Naive thymus-derived CD4-positive, alpha-beta T cell (primary cell): ENCODE data around the gene FAM151A. TPM values are rescaled to one million over a fixed set of nuclear protein-coding genes. Genes with fewer than 3 reads are reported as not detected.

Source experiments
- ATAC-seq: fragments of 150-1000 bp; cut with Tn5 transposase; 2 replicates; pipeline ENCODE4 v1.10.0; 2021; ENCODE audit warnings: mild to moderate bottlenecking, moderate library complexity
- CTCF ChIA-PET: fragments of 350-600 bp; sonication (Branson Sonifier 250); formaldehyde crosslinking; loops from one replicate; lab custom pipeline; 2021; ENCODE audit warnings: antibody characterized with exemption; lab: Charles Lee
- POLR2A ChIA-PET: fragments of 350-600 bp; sonication (Branson Sonifier 250); formaldehyde crosslinking; loops from one replicate; lab custom pipeline; 2021; ENCODE audit warnings: antibody characterized with exemption, inconsistent platforms; lab: Charles Lee
- DNase-seq, 9 donors: peaks; one replicate each; pipeline versions ENCODE4 v3.0.0 to v3.0.0-alpha.2; 2020 to 2022; ENCODE audit warnings: mixed read lengths in 1 of 9
- H3K27ac ChIP-seq: one replicate; pipeline ENCODE4 v1.7.0; 2013; ENCODE audit warnings: mild to moderate bottlenecking, low read depth, low read length, moderate library complexity
- H3K27me3 ChIP-seq, 2 donors: one replicate each; pipeline ENCODE4 v1.7.0; 2013; ENCODE audit warnings: low read length in 2 of 2, mild to moderate bottlenecking in 2 of 2, moderate library complexity in 2 of 2; ENCODE audit not compliant: control insufficient read depth in 2 of 2, insufficient read depth in 2 of 2
- H3K36me3 ChIP-seq, 3 experiments: 1 replicate in 2 of 3; 2 replicates in 1 of 3; pipeline ENCODE4 v1.7.0; 2013; ENCODE audit warnings: low read length in 3 of 3, mild to moderate bottlenecking in 3 of 3, moderate library complexity in 1 of 3; ENCODE audit not compliant: insufficient read depth in 3 of 3, control insufficient read depth in 2 of 3
- H3K4me1 ChIP-seq, 2 donors: one replicate each; pipeline ENCODE4 v1.7.0; 2013; ENCODE audit warnings: low read length in 2 of 2, mild to moderate bottlenecking in 2 of 2, moderate library complexity in 1 of 2; ENCODE audit not compliant: control insufficient read depth in 2 of 2, insufficient read depth in 2 of 2
- H3K4me3 ChIP-seq: 2 replicates; pipeline ENCODE4 v1.7.0; 2013; ENCODE audit warnings: mild to moderate bottlenecking, low read length
- H3K9me3 ChIP-seq, 3 experiments: 1 replicate in 2 of 3; 2 replicates in 1 of 3; pipeline ENCODE4 v1.7.0; 2013; ENCODE audit warnings: low read length in 3 of 3; ENCODE audit not compliant: control insufficient read depth in 2 of 3
- H3K27ac Mint-ChIP-seq, 9 donors: one replicate each; pipeline ENCODE4 v1.8.0; 2020 to 2022; ENCODE audit warnings: mixed read lengths in 9 of 9, mild to moderate bottlenecking in 8 of 9, moderate library complexity in 5 of 9, inconsistent platforms in 2 of 9
- H3K27me3 Mint-ChIP-seq, 5 donors: one replicate each; pipeline ENCODE4 v1.8.0; 2021 to 2022; ENCODE audit warnings: mixed read lengths in 5 of 5, mild to moderate bottlenecking in 1 of 5
- H3K36me3 Mint-ChIP-seq, 5 donors: one replicate each; pipeline ENCODE4 v1.8.0; 2020 to 2022; ENCODE audit warnings: mixed read lengths in 5 of 5, mild to moderate bottlenecking in 3 of 5, inconsistent platforms in 1 of 5
- H3K4me1 Mint-ChIP-seq, 7 donors: one replicate each; pipeline ENCODE4 v1.8.0; 2020 to 2022; ENCODE audit warnings: mixed read lengths in 7 of 7, mild to moderate bottlenecking in 3 of 7, inconsistent platforms in 1 of 7
- H3K4me3 Mint-ChIP-seq, 10 donors: one replicate each; pipeline ENCODE4 v1.8.0; 2020 to 2022; ENCODE audit warnings: mild to moderate bottlenecking in 10 of 10, mixed read lengths in 10 of 10, moderate library complexity in 6 of 10, inconsistent platforms in 2 of 10
- H3K9me3 Mint-ChIP-seq, 11 donors: one replicate each; pipeline ENCODE4 v1.8.0; 2020 to 2022; ENCODE audit warnings: mixed read lengths in 11 of 11, mild to moderate bottlenecking in 4 of 11, inconsistent platforms in 1 of 11, moderate library complexity in 1 of 11
- intact Hi-C, 2 donors: fragments of 100-400 bp; cut with micrococcal nuclease; formaldehyde crosslinking; loops; one replicate each; pipeline ENCODE4 v1.15.1; 2023
- polyA plus RNA-seq, 2 donors: library from polyadenylated mRNA; unstranded; fragments of 300-500 nt; fragmentation: Illumina TruSeq; gene quantifications; one replicate each; pipeline ENCODE4 v1.2.3, GENCODE V29; 2021
- total RNA-seq, 6 experiments: library from RNA in 5 of 6; stranded (reverse) in 5 of 6; gene quantifications; 1 replicate in 5 of 6; 2 replicates in 1 of 6; pipeline ENCODE4 v1.2.3 and lab custom pipeline; 2021 to 2026

The FAM151A gene
- total and polyA plus RNA-seq, 7 experiments from 2014 or later: not detected

DNA sequence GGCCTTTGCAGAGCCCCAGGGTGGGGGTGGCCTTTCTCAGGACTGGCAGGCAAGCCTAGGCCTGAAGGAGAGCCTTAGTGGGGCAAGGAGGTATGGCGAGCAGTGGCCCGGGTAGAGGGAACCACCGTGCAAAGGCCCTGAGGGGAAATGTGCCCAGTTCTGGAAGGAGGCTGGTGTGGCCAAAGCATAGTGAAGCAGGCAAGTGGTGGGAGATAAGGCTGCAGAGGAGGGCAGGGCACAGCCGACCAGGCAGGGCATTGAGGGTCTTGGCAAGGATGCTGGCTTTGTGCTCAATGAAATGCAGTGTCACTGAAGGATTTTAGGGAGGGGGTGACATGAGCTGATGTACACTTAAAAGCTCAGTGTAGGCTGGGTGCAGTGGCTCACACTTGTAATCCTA, 41.0 kb upstream of the FAM151A start:
- H3K9me3 Mint-ChIP-seq: peaks cover 0 to 5% (median 0%) of the 10 kb centered on the region in 11 donors
- H3K36me3 Mint-ChIP-seq: peaks cover 0 to 5% (median 4%) of the 10 kb centered on the region in 5 donors
- no peak overlapping the region for H3K27ac Mint-ChIP-seq
- Histone ChIP-seq H3K27me3 (no peaks in the 10 kb centered on the region), H3K4me1 (no peaks in the 10 kb centered on the region), H3K4me3 (no peak overlapping the region), H3K9me3 (no peaks in the 10 kb centered on the region), H3K36me3 (no peaks in the 10 kb centered on the region), H3K27ac (no peak overlapping the region)
- DNase-seq: no peak
- ChIA-PET POLR2A (no interaction called here), CTCF (interaction anchor here (1.2 kb wide), 1 partner anchor 10 kb away, joined by 3 read pairs; no protein-coding TSS in a partner anchor)
- intact Hi-C loops: no loop called here
- peaks cover 0 to 4% (median 1%) of the 10 kb centered on the region in 5 donors for H3K27me3 Mint-ChIP-seq
- ATAC-seq: no peak
- no peak overlapping the region for H3K4me3 Mint-ChIP-seq
- no peaks in the 10 kb centered on the region for H3K4me1 Mint-ChIP-seq

DNA sequence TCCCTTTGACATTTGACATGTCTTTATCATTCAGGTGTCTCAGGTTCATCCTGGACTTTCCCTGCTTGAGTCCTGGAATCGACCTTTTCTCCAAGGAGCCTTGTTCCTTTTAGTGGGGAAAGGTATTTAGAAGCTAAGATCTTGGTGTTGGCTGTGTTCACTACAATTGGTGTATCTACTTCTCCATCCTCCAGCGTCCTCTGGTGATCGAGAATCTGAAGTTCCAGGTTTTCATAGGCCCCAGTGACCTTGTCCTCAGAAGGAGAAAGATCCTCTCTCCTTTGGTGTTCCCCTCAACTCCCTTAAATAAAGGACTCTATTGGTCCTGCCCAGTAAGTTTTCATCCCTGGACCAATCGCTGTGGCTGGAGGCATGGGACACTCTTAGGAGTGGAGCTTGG, 40.4 kb upstream of the FAM151A start:
- no peaks in the 10 kb centered on the region for H3K4me1 ChIP-seq
- DNase-seq (no peak), ATAC-seq (no peak)
- intact Hi-C loops: no loop called here
- no peaks in the 10 kb centered on the region for H3K9me3 ChIP-seq
- H3K9me3 Mint-ChIP-seq: peaks cover 0 to 6% (median under 1%) of the 10 kb centered on the region in 11 donors
- H3K36me3 ChIP-seq: no peaks in the 10 kb centered on the region
- ChIA-PET POLR2A (no interaction called here), CTCF (interaction anchor here (0.7 kb wide), 1 partner anchor 13 kb away, joined by 3 read pairs; no protein-coding TSS in a partner anchor)
- H3K36me3 Mint-ChIP-seq: peaks cover 0 to 5% (median 4%) of the 10 kb centered on the region in 5 donors
- H3K27ac ChIP-seq: no peak overlapping the region
- no peak overlapping the region for H3K4me3 ChIP-seq
- no peaks in the 10 kb centered on the region for H3K27me3 ChIP-seq
- H3K27ac Mint-ChIP-seq: no peak overlapping the region
- H3K4me3 Mint-ChIP-seq: no peak overlapping the region
- H3K27me3 Mint-ChIP-seq: peaks cover 0 to 4% (median 1%) of the 10 kb centered on the region in 5 donors
- H3K4me1 Mint-ChIP-seq: no peaks in the 10 kb centered on the region

- no peak overlapping the region for H3K27ac ChIP-seq
- H3K9me3 ChIP-seq: no peaks in the 10 kb centered on the region
- Mint-ChIP-seq H3K4me1 (no peaks in the 10 kb centered on the region), H3K9me3 (peaks cover 0 to 15% (median 6%) of the 10 kb centered on the region in 11 donors), H3K27me3 (peaks cover 0 to 8% (median 0%) of the 10 kb centered on the region in 5 donors), H3K27ac (no peak overlapping the region), H3K36me3 (peaks cover 0 to 5% (median 4%) of the 10 kb centered on the region in 5 donors), H3K4me3 (no peak overlapping the region)
- ChIA-PET POLR2A (no interaction called here), CTCF (no interaction called here)
- ATAC-seq (no peak), DNase-seq (no peak)
- H3K27me3 ChIP-seq: no peaks in the 10 kb centered on the region
- no peak overlapping the region for H3K4me3 ChIP-seq
- no peaks in the 10 kb centered on the region for H3K4me1 ChIP-seq
- no peaks in the 10 kb centered on the region for H3K36me3 ChIP-seq
- intact Hi-C loops: no loop called here
These were observed 35.0 kb upstream of the FAM151A start for GRCh38 chr1:54658164-54658913.

- POLR2A ChIA-PET: no interaction called here
- no peaks in the 10 kb centered on the region for H3K4me1 Mint-ChIP-seq
- no peak for ATAC-seq
These were observed 29.7 kb upstream of the FAM151A start for GRCh38 chr1:54653036-54653435.

GRCh38 chr1:54652168-54652567, 28.8 kb upstream of the FAM151A start:
- no peak for DNase-seq
- intact Hi-C loops: no loop called here
- Histone ChIP-seq H3K27ac (no peak overlapping the region), H3K4me3 (no peak overlapping the region), H3K36me3 (no peaks in the 10 kb centered on the region), H3K4me1 (no peaks in the 10 kb centered on the region), H3K27me3 (no peaks in the 10 kb centered on the region), H3K9me3 (no peaks in the 10 kb centered on the region)
- ChIA-PET CTCF (no interaction called here), POLR2A (no interaction called here)
- H3K9me3 Mint-ChIP-seq: no peaks in the 10 kb centered on the region
- peak; percentile 54 for ATAC-seq
- peaks cover 0 to 19% (median 8%) of the 10 kb centered on the region in 5 donors for H3K27me3 Mint-ChIP-seq
- H3K4me3 Mint-ChIP-seq: no peak overlapping the region
- no peaks in the 10 kb centered on the region for H3K4me1 Mint-ChIP-seq
- no peak overlapping the region for H3K27ac Mint-ChIP-seq
- H3K36me3 Mint-ChIP-seq: no peaks in the 10 kb centered on the region

More at GRCh38 chr1:54653036-54653435, 29.7 kb upstream of the FAM151A start:
- Mint-ChIP-seq H3K27me3 (peaks cover 0 to 18% (median 8%) of the 10 kb centered on the region in 5 donors), H3K4me3 (no peak overlapping the region), H3K27ac (no peak overlapping the region), H3K36me3 (no peaks in the 10 kb centered on the region), H3K9me3 (peaks cover 0 to 4% (median 2%) of the 10 kb centered on the region in 11 donors)
- no peak overlapping the region for H3K4me3 ChIP-seq
- intact Hi-C loops: no loop called here
- H3K4me1 ChIP-seq: no peaks in the 10 kb centered on the region
- DNase-seq: no peak
- CTCF ChIA-PET: no interaction called here
- H3K27me3 ChIP-seq: no peaks in the 10 kb centered on the region
- H3K27ac ChIP-seq: no peak overlapping the region
- H3K9me3 ChIP-seq: no peaks in the 10 kb centered on the region
- H3K36me3 ChIP-seq: no peaks in the 10 kb centered on the region

DNA sequence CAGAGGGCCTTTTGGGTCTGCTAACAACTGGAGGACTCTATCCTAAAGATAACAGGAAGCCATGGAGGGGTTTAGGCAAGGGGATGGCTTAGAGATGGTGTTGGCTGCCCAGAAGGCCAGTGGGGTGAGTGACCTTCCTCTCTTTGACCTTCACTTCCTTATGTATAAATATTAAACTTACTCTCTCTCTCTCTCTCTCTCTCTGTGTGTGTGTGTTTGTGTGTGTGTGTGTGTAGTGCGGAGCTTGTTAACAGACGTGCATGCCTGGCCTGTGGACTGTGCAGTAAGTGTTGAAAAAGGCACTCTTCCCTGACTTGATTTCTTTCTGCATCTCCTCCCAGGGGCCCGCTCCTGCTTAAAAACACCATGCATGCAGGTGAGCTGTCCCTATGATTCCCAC, 28.3 kb upstream of the FAM151A start:
- intact Hi-C loops: no loop called here
- ATAC-seq: no peak
- H3K27ac Mint-ChIP-seq: no peak overlapping the region

More for the DNA sequence above, 28.3 kb upstream of the FAM151A start:
- H3K36me3 ChIP-seq: no peaks in the 10 kb centered on the region
- Mint-ChIP-seq H3K27me3 (peaks cover 4 to 21% (median 8%) of the 10 kb centered on the region in 5 donors), H3K4me3 (no peak overlapping the region), H3K9me3 (peaks cover 0 to 2% (median 0%) of the 10 kb centered on the region in 11 donors), H3K36me3 (no peaks in the 10 kb centered on the region), H3K4me1 (no peaks in the 10 kb centered on the region)
- CTCF ChIA-PET: no interaction called here
- no peaks in the 10 kb centered on the region for H3K27me3 ChIP-seq
- no peak for DNase-seq
- no peaks in the 10 kb centered on the region for H3K9me3 ChIP-seq
- H3K4me3 ChIP-seq: no peak overlapping the region
- POLR2A ChIA-PET: no interaction called here
- H3K27ac ChIP-seq: no peak overlapping the region
- no peaks in the 10 kb centered on the region for H3K4me1 ChIP-seq
